Sigmoid colon (tissue), 4 donors: ENCODE data around the gene GSN.

Experiments
- POLR2AphosphoS5 ChIP-seq, 4 donors: sonication (generic); formaldehyde crosslinking; IDR thresholded peaks; one replicate each; pipeline ENCODE4 v1.6.1; 2017; ENCODE audit warnings: antibody characterized with exemption in 4 of 4
- TF ChIP-seq, protein P1 (sequence below), 4 experiments: fragments of 450-650 bp in 3 of 4; fragments of 200-600 bp in 1 of 4; IDR thresholded peaks; one replicate each; pipeline ENCODE4 v1.5.1; 2016 to 2019; ENCODE audit warnings: antibody characterized with exemption in 4 of 4, mild to moderate bottlenecking in 3 of 4, moderate library complexity in 2 of 4

DNA sequence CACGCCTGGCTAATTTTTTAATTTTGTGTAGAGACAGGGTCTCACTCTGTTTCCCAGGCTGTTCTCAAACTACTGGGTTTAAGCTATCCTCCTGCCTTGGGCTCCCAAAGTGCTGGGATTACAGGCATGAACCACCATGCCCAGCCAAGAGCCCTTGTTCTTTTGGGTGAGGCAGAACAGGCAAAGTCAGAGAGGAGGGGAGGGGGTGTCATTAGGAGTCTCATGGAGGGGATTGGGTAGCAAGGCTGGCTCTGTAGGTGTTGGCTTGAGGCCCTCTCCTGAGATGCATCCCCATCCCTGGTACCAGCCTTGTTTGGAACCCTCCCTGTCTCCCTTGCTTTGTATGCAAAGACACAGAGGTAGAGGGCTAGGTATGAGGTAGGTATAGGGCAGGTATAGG is 24.1 kb downstream of the GSN start:
- TF ChIP-seq, protein P1, sequence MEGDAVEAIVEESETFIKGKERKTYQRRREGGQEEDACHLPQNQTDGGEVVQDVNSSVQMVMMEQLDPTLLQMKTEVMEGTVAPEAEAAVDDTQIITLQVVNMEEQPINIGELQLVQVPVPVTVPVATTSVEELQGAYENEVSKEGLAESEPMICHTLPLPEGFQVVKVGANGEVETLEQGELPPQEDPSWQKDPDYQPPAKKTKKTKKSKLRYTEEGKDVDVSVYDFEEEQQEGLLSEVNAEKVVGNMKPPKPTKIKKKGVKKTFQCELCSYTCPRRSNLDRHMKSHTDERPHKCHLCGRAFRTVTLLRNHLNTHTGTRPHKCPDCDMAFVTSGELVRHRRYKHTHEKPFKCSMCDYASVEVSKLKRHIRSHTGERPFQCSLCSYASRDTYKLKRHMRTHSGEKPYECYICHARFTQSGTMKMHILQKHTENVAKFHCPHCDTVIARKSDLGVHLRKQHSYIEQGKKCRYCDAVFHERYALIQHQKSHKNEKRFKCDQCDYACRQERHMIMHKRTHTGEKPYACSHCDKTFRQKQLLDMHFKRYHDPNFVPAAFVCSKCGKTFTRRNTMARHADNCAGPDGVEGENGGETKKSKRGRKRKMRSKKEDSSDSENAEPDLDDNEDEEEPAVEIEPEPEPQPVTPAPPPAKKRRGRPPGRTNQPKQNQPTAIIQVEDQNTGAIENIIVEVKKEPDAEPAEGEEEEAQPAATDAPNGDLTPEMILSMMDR (IDR thresholded peaks at IDR 0.05) = no peak
- TF ChIP-seq POLR2AphosphoS5 (IDR thresholded peaks at IDR 0.05) = no peak
